ENCODE data around the gene GALNT4.

DNA sequence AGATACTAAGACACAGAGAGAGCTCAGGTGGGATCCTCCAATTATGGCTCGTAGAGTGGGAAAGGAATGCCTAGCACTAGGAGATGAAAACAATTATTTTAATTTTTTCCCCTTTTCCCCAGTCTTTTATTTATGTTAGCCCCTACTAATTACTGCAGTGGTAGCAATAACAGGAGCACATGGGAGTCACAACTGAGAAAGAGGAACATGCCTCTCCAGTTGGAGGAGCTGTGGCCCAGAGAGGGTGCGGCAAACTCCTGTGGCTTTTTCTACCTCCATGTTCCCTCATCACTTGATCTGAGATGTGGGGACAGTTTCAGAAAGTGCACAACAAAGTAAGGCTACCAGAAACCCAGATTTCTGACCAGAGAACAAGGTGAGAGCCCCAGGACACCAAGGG, 27.2 kb upstream of the GALNT4 start:
- TF ChIP-seq SP1 (IDR thresholded peaks at IDR 0.05) (no peak), FOXM1 (IDR thresholded peaks at IDR 0.05; ENCODE audit: borderline replicate concordance) (no peak), BHLHE40 (IDR thresholded peaks at IDR 0.05; ENCODE audit: borderline replicate concordance) (no peak), HDGF (IDR thresholded peaks at IDR 0.05; ENCODE audit: borderline replicate concordance) (no peak), NFRKB (IDR thresholded peaks at IDR 0.05) (no peak), ELF4 (IDR thresholded peaks at IDR 0.05) (no peak), FOXK2 (IDR thresholded peaks at IDR 0.05) (no peak), SUZ12 (IDR thresholded peaks at IDR 0.05) (no peak)

Data from HEK293T (cell line).